ENCODE results near the gene C3orf49.

- TF ChIP-seq CTCF (IDR thresholded peaks at IDR 0.05) (no peak), POLR2A (IDR thresholded peaks at IDR 0.05) (no peak), POLR2AphosphoS5 (IDR thresholded peaks at IDR 0.05) (no peak)
Measured at GRCh38 chr3:63847718-63848450, 28.8 kb downstream of the C3orf49 start.
